Skeletal muscle satellite cell (primary cell): ENCODE data around the gene UBAC2.
A peak's percentile ranks its signal among the peaks of the same experiment; 100 is the strongest.

Experiments used
- H3K27me3 ChIP-seq: 2 replicates; pipeline ENCODE4 v1.7.0; 2013; ENCODE audit warnings: low read length; ENCODE audit not compliant: control insufficient read depth, insufficient read depth
- H3K36me3 ChIP-seq: 2 replicates; pipeline ENCODE4 v1.7.0; 2013; ENCODE audit warnings: mild to moderate bottlenecking, control low read depth, low read length; ENCODE audit not compliant: insufficient read depth
- H3K4me1 ChIP-seq: 2 replicates; pipeline ENCODE4 v1.7.0; 2013; ENCODE audit warnings: low read length; ENCODE audit not compliant: control insufficient read depth, insufficient read depth
- H3K4me2 ChIP-seq: 2 replicates; pipeline ENCODE4 v1.7.0; 2013; ENCODE audit warnings: mild to moderate bottlenecking, low read length
- H3K4me3 ChIP-seq: 2 replicates; pipeline ENCODE4 v1.7.0; 2013; ENCODE audit warnings: low read length
- H3K9ac ChIP-seq: 2 replicates; pipeline ENCODE4 v1.7.0; 2013; ENCODE audit warnings: mild to moderate bottlenecking, low read depth, low read length, moderate library complexity
- H3K9me3 ChIP-seq: replicated peaks from 2 replicates; pipeline ENCODE4 v1.7.0; 2013; ENCODE audit warnings: mild to moderate bottlenecking, control low read depth, low read length

Gene UBAC2

DNA sequence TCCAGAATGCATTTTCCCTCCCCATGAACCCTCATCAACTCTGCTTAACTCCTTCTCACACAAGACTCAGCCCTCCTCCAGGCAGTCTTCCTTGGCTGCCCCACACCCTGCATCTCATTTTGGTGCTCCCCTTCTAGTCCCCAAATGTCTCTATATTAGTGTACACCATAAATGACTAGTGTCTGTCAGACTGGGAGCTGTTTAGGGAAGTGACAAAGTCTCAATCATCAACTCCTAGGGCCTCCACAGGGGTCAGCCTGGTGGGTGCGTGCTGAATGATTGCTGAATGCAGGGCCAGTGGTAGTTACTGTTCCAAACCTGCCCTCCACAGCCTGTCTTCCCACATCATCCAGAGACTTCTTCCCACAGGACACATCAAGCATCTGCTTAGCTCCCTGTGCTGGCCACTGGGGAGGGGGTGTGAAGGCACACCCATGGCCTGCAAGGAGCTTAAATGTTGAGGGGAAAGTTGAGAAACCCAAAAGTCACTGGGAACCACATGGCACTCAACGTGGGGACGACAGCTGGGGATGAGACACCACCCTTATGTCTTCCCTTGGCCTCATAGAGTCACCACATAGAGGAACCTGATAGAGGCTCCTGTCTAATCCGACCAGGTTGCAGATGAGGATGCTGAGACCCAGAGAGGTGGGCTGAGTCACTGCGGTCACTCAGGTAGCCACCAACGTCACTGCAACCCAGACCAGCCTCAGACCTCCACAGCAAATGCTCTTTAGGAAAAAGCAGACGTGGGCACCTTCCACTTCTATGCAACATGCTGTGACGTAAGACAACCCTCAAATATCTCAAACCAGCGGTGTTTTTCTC is 221.3 kb downstream of the UBAC2 start:
- no peak overlapping the region for H3K9ac ChIP-seq
- H3K4me3 ChIP-seq, result no peak overlapping the region
- H3K36me3 ChIP-seq, result no peaks in the 10 kb centered on the region
- H3K27me3 ChIP-seq, result peaks cover 66% of the 10 kb centered on the region
- H3K9me3 ChIP-seq, result no peaks in the 10 kb centered on the region
- H3K4me2 ChIP-seq, result no peak overlapping the region
- H3K4me1 ChIP-seq, result peaks cover 5% of the 10 kb centered on the region

- Histone ChIP-seq H3K4me3 (no peak overlapping the region), H3K27me3 (peaks cover 65% of the 10 kb centered on the region), H3K4me2 (no peak overlapping the region), H3K4me1 (peaks cover 5% of the 10 kb centered on the region), H3K9me3 (no peaks in the 10 kb centered on the region), H3K9ac (no peak overlapping the region), H3K36me3 (no peaks in the 10 kb centered on the region)
These were observed 222.0 kb downstream of the UBAC2 start for GRCh38 chr13:99422586-99423220.

DNA sequence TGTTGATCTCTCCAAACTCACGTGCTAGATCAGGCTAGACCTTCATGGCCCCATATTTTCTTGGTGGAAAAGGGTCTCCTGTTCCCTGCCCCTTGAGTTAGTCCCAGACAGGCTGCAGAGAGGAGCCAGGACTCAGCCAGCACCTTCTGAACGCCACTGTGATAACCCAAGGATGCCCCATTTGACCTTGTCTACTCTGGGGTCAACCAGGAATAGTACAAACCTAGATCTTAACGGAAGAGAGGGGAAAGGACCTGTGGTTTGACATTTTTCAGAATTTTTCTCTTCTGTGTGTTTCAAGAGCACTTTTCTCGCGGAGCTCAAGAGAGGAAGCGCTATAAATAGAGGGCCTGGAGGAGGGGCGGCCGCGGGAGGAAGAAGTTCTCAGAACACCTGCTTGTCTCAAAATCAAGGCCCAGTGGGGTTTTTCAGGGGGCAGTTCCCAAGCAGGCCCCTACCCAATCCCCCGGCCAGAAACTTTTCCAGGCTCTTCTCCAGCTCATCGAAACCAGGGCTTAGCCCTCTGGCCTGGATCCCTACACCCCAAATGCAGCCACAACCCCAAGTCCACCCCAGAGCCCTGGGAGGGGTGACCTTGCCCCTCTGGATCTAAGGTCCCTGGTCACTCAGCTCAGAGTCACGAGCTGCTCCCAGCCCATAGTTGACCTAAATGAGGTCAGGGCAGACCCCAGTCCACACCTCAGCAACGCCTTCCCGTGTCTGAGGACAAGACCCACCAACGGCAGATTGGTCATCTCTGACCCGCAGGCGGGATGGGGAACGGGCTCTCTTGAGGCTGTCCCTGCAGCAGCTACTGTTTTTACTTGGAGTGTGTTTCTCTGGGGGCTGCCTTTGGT is 225.1 kb downstream of the UBAC2 start:
- Histone ChIP-seq H3K4me2 (no peak overlapping the region), H3K36me3 (no peaks in the 10 kb centered on the region), H3K4me3 (no peak overlapping the region), H3K27me3 (peaks cover 49% of the 10 kb centered on the region), H3K4me1 (no peaks in the 10 kb centered on the region), H3K9me3 (no peaks in the 10 kb centered on the region), H3K9ac (no peak overlapping the region)

GRCh38 chr13:99426426-99426825 is 225.8 kb downstream of the UBAC2 start:
- H3K4me3 ChIP-seq, result no peak overlapping the region
- H3K27me3 ChIP-seq, result peaks cover 52% of the 10 kb centered on the region
- no peaks in the 10 kb centered on the region for H3K36me3 ChIP-seq
- no peaks in the 10 kb centered on the region for H3K4me1 ChIP-seq
- no peaks in the 10 kb centered on the region for H3K9me3 ChIP-seq
- H3K4me2 ChIP-seq, result no peak overlapping the region
- H3K9ac ChIP-seq, result no peak overlapping the region

- H3K27me3 ChIP-seq, result peaks cover 25% of the 10 kb centered on the region
- no peaks in the 10 kb centered on the region for H3K36me3 ChIP-seq
- peaks cover 14% of the 10 kb centered on the region for H3K4me1 ChIP-seq
- H3K9ac ChIP-seq, result no peak overlapping the region
- H3K4me2 ChIP-seq, result no peak overlapping the region
- no peak overlapping the region for H3K4me3 ChIP-seq
- H3K9me3 ChIP-seq, result no peaks in the 10 kb centered on the region
These were observed 229.0 kb downstream of the UBAC2 start for GRCh38 chr13:99429670-99430069.

- Histone ChIP-seq H3K4me2 (peak overlapping the region; percentile 88), H3K4me3 (peak overlapping the region; percentile 62), H3K27me3 (peaks cover 16% of the 10 kb centered on the region), H3K9me3 (no peaks in the 10 kb centered on the region), H3K36me3 (no peaks in the 10 kb centered on the region), H3K4me1 (peaks cover 14% of the 10 kb centered on the region), H3K9ac (no peak overlapping the region)
These were observed 231.4 kb downstream of the UBAC2 start for GRCh38 chr13:99431927-99432608.

GRCh38 chr13:99432609-99433542 is 232.2 kb downstream of the UBAC2 start:
- Histone ChIP-seq H3K9me3 (no peaks in the 10 kb centered on the region), H3K4me1 (peaks cover 14% of the 10 kb centered on the region), H3K27me3 (peaks cover 11% of the 10 kb centered on the region), H3K4me3 (peak overlapping the region; percentile 62), H3K36me3 (no peaks in the 10 kb centered on the region), H3K9ac (peak overlapping the region; percentile 56), H3K4me2 (peak overlapping the region; percentile 88)

DNA sequence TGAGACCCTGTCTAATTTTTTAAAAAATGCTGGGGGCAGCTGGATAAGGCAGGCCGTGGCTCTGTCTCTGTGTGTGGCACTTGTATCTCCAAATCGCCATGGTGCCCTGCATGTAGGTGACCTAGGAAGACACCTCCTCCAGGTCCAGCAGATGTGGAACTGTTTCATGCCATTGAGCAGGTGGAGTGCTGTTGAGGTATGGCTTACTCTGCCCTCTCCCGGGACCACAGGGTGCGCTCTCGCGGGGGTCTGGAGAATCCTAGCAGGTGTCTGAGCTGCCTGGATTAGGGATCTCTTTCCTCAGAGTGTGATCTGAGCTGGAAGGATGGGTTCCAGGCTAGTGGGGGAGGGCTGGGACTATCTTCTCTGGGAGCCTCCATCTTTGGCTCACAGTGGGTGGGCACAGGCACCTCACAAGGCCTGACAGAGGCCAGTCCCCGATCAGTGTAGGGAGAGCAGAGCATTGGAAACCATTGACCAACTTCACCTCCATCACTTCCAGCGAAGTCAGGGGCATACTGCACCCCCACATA is 233.0 kb downstream of the UBAC2 start:
- peak overlapping the region; percentile 88 for H3K4me2 ChIP-seq
- H3K36me3 ChIP-seq, result no peaks in the 10 kb centered on the region
- H3K4me1 ChIP-seq, result peaks cover 14% of the 10 kb centered on the region
- peaks cover 10% of the 10 kb centered on the region for H3K27me3 ChIP-seq
- H3K9ac ChIP-seq, result no peak overlapping the region
- no peak overlapping the region for H3K4me3 ChIP-seq
- no peaks in the 10 kb centered on the region for H3K9me3 ChIP-seq

GRCh38 chr13:99434258-99434788 is 233.7 kb downstream of the UBAC2 start:
- no peak overlapping the region for H3K4me2 ChIP-seq
- no peaks in the 10 kb centered on the region for H3K36me3 ChIP-seq
- no peaks in the 10 kb centered on the region for H3K9me3 ChIP-seq
- H3K9ac ChIP-seq, result no peak overlapping the region
- H3K4me3 ChIP-seq, result no peak overlapping the region
- H3K4me1 ChIP-seq, result peaks cover 14% of the 10 kb centered on the region
- H3K27me3 ChIP-seq, result peaks cover 17% of the 10 kb centered on the region

DNA sequence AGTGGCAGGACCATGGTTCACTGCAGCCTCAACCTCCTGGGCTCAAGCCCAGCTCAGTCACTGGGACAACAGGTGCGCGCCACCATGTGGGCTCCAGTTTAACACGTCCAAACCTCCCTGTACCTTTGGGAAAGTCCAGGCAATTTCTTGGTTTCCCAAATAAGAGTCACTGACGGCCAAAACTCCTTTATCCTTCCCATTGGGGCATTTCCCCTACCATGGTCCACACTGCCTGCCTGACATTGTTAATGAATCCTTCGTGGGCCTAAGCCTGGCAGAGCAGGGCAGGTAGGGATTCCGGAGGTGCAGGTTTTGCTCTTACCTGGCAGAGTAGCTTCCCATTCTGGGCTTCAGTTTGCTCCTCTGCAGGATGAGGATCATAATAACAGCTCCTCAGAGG is 234.5 kb downstream of the UBAC2 start:
- no peak overlapping the region for H3K4me3 ChIP-seq
- H3K36me3 ChIP-seq, result no peaks in the 10 kb centered on the region
- H3K9ac ChIP-seq, result no peak overlapping the region
- H3K4me1 ChIP-seq, result peaks cover 14% of the 10 kb centered on the region
- H3K9me3 ChIP-seq, result no peaks in the 10 kb centered on the region
- no peak overlapping the region for H3K4me2 ChIP-seq
- H3K27me3 ChIP-seq, result peaks cover 25% of the 10 kb centered on the region
